Measurements from ENCODE around the gene WDR70.

The WDR70 gene

DNA sequence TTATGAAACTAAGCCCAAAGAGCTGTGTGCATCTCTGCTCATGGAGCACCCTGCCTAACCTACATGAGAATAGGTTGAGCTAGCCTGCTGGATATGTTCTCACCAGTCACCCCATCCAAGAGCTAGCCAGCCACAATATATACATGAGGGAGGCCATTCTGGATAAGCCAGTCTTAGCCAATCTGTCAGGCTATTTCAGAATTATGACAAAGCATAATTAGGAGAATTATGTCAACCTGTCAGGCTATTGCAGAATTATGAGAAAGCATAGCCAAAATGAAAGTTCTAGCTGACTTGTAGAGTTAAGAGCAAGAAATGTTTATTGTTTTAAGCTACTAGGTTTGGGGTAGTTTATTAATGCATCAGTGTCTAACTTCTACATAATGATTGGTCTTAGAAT is 189.8 kb downstream of the WDR70 start:
- H3K27me3 ChIP-seq (ENCODE audit: insufficient read depth, low read depth) = no peaks in the 10 kb centered on the region
- no peak overlapping the region for H3K27ac ChIP-seq
- TF ChIP-seq, protein P1, sequence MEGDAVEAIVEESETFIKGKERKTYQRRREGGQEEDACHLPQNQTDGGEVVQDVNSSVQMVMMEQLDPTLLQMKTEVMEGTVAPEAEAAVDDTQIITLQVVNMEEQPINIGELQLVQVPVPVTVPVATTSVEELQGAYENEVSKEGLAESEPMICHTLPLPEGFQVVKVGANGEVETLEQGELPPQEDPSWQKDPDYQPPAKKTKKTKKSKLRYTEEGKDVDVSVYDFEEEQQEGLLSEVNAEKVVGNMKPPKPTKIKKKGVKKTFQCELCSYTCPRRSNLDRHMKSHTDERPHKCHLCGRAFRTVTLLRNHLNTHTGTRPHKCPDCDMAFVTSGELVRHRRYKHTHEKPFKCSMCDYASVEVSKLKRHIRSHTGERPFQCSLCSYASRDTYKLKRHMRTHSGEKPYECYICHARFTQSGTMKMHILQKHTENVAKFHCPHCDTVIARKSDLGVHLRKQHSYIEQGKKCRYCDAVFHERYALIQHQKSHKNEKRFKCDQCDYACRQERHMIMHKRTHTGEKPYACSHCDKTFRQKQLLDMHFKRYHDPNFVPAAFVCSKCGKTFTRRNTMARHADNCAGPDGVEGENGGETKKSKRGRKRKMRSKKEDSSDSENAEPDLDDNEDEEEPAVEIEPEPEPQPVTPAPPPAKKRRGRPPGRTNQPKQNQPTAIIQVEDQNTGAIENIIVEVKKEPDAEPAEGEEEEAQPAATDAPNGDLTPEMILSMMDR (conservative IDR thresholded peaks at IDR 0.05; ENCODE audit: low read depth, low read length) = no peak
- no peak overlapping the region for H3K4me3 ChIP-seq (IDR thresholded peaks at IDR 0.05; ENCODE audit: insufficient read depth, low read depth, low read length)
- no peaks in the 10 kb centered on the region for H3K79me2 ChIP-seq (ENCODE audit: insufficient read depth, low read depth)
- no peak overlapping the region for H3K4me2 ChIP-seq
- H3K9ac ChIP-seq = no peak overlapping the region
- no peaks in the 10 kb centered on the region for H4K20me1 ChIP-seq (ENCODE audit: insufficient read depth)
- no peaks in the 10 kb centered on the region for H3K4me1 ChIP-seq (ENCODE audit: low read depth, poor library complexity, severe bottlenecking)
- no peaks in the 10 kb centered on the region for H3K36me3 ChIP-seq (ENCODE audit: insufficient read depth)
- H2AFZ ChIP-seq (ENCODE audit: low read depth) = no peak overlapping the region

DNA sequence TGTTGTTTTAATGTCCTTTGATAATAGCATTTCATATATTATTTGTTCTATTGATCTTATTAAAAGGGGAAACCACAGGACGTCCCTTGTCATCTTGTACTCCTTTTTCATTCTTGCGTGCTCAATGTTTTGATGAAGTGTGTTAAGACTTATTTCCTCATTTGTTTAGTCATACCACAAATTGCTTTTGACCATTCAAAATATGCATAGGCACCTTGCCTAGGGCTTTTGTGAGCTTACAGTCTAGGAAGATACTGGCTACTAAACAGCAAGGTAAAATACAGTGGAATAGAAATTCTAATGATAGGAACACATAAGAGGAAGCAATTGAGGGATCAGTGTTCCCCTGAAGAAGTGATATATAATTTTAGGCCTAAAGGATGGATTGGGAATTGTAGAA is 190.3 kb downstream of the WDR70 start:
- no peak overlapping the region for H2AFZ ChIP-seq (ENCODE audit: low read depth)
- no peak overlapping the region for H3K4me2 ChIP-seq
- no peaks in the 10 kb centered on the region for H4K20me1 ChIP-seq (ENCODE audit: insufficient read depth)
- TF ChIP-seq, protein P1 (conservative IDR thresholded peaks at IDR 0.05; ENCODE audit: low read depth, low read length) = no peak
- H3K9ac ChIP-seq = no peak overlapping the region
- no peaks in the 10 kb centered on the region for H3K27me3 ChIP-seq (ENCODE audit: insufficient read depth, low read depth)
- no peaks in the 10 kb centered on the region for H3K4me1 ChIP-seq (ENCODE audit: low read depth, poor library complexity, severe bottlenecking)
- H3K4me3 ChIP-seq (IDR thresholded peaks at IDR 0.05; ENCODE audit: insufficient read depth, low read depth, low read length) = no peak overlapping the region
- no peak overlapping the region for H3K27ac ChIP-seq
- no peaks in the 10 kb centered on the region for H3K36me3 ChIP-seq (ENCODE audit: insufficient read depth)
- no peaks in the 10 kb centered on the region for H3K79me2 ChIP-seq (ENCODE audit: insufficient read depth, low read depth)

DNA sequence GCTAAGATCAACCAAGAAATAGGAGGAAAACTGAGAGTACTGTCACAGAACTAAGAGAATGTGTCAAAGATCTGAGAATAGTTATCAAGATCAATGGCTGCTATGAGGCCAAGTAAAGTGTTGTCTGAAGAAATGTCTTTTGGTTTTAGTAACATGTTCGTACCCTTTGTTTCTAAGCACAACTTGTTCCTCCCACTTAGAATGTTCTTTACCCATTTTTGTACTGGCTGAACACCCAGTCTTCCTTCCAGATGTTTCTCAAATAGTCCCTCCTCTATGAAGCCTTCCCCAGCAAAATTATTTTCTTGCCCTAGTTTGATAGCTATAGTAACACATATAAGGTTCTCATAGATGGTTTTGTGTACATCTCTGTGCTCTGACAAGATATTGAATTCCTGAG is 191.5 kb downstream of the WDR70 start:
- Histone ChIP-seq H3K36me3 (ENCODE audit: insufficient read depth) (no peaks in the 10 kb centered on the region), H3K27me3 (ENCODE audit: insufficient read depth, low read depth) (no peaks in the 10 kb centered on the region), H3K9ac (no peak overlapping the region), H2AFZ (ENCODE audit: low read depth) (no peak overlapping the region), H3K79me2 (ENCODE audit: insufficient read depth, low read depth) (no peaks in the 10 kb centered on the region), H4K20me1 (ENCODE audit: insufficient read depth) (no peaks in the 10 kb centered on the region), H3K4me1 (ENCODE audit: low read depth, poor library complexity, severe bottlenecking) (no peaks in the 10 kb centered on the region), H3K4me2 (no peak overlapping the region), H3K4me3 (IDR thresholded peaks at IDR 0.05; ENCODE audit: insufficient read depth, low read depth, low read length) (no peak overlapping the region), H3K27ac (no peak overlapping the region)
- TF ChIP-seq, protein P1 (conservative IDR thresholded peaks at IDR 0.05; ENCODE audit: low read depth, low read length) = no peak

DNA sequence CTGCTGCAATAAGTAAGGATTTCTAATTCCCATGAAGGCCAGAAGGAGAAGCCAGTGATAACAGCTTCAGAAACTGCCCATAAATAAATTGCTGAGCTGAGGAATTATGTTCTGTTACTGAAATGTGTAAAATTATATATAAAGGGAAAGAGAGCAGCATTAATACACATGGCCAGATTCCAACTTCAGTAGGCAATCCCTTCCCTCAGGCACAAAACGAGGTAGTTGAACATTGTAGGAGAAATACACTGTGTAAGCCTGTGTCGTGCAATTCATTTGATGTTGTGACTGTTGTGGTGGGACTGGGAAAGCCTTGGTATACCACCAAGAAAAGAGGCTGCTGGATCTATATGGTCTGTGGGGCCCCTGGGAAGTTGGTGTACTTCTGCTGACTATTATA is 192.9 kb downstream of the WDR70 start:
- no peaks in the 10 kb centered on the region for H4K20me1 ChIP-seq (ENCODE audit: insufficient read depth)
- H3K27me3 ChIP-seq (ENCODE audit: insufficient read depth, low read depth) = no peaks in the 10 kb centered on the region
- no peaks in the 10 kb centered on the region for H3K36me3 ChIP-seq (ENCODE audit: insufficient read depth)
- H3K79me2 ChIP-seq (ENCODE audit: insufficient read depth, low read depth) = no peaks in the 10 kb centered on the region
- TF ChIP-seq, protein P1 (conservative IDR thresholded peaks at IDR 0.05; ENCODE audit: low read depth, low read length) = no peak
- no peak overlapping the region for H3K4me3 ChIP-seq (IDR thresholded peaks at IDR 0.05; ENCODE audit: insufficient read depth, low read depth, low read length)
- no peak overlapping the region for H3K4me2 ChIP-seq
- no peak overlapping the region for H3K27ac ChIP-seq
- no peak overlapping the region for H3K9ac ChIP-seq
- H3K4me1 ChIP-seq (ENCODE audit: low read depth, poor library complexity, severe bottlenecking) = no peaks in the 10 kb centered on the region
- no peak overlapping the region for H2AFZ ChIP-seq (ENCODE audit: low read depth)

Measured in KMS-11 (cell line).